Measurements from ENCODE around the gene ABCA1.
"Not testable (repeated sequence)": the region's sequence is repeated elsewhere in the genome, so short reads cannot be mapped to it uniquely, and the experiment has no call there.

Gene ABCA1, protein sequence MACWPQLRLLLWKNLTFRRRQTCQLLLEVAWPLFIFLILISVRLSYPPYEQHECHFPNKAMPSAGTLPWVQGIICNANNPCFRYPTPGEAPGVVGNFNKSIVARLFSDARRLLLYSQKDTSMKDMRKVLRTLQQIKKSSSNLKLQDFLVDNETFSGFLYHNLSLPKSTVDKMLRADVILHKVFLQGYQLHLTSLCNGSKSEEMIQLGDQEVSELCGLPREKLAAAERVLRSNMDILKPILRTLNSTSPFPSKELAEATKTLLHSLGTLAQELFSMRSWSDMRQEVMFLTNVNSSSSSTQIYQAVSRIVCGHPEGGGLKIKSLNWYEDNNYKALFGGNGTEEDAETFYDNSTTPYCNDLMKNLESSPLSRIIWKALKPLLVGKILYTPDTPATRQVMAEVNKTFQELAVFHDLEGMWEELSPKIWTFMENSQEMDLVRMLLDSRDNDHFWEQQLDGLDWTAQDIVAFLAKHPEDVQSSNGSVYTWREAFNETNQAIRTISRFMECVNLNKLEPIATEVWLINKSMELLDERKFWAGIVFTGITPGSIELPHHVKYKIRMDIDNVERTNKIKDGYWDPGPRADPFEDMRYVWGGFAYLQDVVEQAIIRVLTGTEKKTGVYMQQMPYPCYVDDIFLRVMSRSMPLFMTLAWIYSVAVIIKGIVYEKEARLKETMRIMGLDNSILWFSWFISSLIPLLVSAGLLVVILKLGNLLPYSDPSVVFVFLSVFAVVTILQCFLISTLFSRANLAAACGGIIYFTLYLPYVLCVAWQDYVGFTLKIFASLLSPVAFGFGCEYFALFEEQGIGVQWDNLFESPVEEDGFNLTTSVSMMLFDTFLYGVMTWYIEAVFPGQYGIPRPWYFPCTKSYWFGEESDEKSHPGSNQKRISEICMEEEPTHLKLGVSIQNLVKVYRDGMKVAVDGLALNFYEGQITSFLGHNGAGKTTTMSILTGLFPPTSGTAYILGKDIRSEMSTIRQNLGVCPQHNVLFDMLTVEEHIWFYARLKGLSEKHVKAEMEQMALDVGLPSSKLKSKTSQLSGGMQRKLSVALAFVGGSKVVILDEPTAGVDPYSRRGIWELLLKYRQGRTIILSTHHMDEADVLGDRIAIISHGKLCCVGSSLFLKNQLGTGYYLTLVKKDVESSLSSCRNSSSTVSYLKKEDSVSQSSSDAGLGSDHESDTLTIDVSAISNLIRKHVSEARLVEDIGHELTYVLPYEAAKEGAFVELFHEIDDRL (N-terminal part only)

DNA sequence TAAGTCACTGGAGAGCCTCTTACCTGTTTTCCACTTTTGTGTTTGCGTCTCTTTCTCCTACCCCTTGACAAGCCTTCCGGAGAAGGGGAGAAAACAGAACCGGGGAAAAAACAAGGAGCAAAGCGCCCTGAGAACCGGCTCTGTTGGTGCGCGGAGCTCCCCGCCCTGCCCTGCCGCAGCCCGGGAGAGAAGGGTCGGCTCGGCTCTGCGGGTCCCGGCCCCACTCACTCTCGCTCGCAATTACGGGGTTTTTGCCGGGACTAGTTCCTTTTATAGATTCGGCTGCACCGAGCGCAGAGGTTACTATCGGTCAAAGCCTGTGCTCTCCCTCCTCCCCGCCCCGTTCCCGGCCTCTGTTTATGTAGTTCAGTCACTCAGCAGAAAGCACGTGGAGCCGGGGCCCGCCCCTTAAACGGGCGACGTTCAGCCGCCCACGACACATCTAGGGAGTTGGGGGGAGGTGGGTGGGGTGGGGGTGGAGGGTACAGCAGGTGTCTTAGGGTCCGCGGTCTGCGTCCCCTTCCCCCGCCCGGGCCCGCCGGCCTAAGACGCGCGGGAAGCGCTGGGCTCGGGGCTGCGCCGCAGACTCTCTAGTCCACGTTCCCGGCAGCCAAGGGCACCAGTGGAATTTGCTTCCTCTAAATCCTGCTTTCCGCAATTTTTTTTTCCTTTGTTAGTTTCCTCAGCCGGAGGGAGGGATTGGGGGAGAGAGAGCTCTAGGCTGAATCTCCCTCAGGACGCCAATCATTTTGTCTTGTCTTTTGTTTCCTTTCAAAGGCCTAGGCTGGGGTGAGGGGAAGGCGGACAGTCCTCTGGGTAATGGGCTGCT, at the start of gene ABCA1:
TSS of gene ABCA1 (minus strand) at position 244 of the 829 bp plus-strand sequence. CDS start 24,476 bp downstream, outside the sequence.
- peak; percentile 94 for DNase-seq

DNA sequence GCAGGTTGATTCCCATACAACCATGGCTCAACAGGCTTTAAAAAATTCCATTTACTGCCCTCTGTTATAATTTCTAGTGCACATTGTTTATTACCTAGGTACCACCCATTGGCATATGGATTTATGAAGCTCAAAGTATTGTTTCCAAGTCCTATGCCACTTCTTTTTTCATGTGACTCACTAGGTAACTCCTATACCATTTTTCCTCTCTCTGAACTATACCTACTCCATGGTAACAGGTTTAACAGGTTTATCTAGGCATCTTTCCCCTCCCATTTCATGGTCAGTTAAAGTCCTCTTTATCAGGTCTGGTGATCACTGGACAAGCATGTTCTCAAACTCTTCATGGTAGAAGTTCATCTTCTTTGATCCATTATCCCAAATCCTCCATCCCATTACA, 49.6 kb upstream of the ABCA1 start:
- no peak for DNase-seq

DNA sequence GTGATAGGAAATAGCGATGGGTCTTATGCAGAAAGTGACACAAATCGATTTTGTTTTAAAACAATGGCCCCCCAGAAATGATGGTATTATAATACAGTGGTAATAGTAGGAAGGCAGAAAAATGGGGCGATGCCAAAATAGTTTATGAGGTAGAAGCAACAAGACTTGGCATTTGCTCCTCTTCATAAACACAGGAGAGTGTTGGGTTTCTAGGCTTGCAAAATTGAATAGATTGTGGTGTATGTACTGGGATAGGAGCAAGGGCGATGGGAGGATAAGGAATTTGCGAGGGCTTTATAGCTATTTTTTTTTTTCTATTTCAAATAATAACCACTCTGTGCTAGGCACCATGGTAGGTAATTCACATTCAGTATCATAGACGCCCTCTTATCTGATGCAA, 49.2 kb upstream of the ABCA1 start:
- DNase-seq, result no peak

DNA sequence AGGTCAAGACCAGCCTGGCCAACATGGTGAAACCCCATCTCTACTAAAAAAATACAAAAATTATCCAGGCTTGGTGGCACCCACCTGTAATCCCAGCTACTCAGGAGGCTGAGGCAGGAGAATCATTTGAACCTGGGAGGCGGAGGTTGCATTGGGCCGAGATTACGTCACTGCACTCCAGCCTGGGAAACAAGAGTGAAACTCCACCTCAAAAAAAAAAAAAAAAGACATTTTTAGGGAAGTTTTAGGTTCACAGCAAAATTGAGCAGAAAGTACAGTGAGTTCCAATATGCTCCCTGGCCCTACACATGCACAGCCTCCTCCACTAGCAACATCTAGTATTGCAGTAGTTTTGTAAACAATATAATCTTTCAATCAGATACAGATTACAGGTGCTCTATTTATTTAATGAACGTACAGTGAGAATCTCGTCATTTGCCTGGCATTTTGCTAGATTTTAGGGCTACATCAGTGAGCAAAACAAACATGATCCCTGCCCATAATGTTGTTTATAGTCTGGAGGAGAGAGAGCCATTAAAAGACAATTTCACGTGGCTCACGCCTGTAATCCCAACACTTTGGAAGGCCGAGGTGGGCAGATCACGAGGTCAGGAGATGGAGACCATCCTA, 48.1 kb upstream of the ABCA1 start:
- not testable (repeated sequence) for DNase-seq

DNA sequence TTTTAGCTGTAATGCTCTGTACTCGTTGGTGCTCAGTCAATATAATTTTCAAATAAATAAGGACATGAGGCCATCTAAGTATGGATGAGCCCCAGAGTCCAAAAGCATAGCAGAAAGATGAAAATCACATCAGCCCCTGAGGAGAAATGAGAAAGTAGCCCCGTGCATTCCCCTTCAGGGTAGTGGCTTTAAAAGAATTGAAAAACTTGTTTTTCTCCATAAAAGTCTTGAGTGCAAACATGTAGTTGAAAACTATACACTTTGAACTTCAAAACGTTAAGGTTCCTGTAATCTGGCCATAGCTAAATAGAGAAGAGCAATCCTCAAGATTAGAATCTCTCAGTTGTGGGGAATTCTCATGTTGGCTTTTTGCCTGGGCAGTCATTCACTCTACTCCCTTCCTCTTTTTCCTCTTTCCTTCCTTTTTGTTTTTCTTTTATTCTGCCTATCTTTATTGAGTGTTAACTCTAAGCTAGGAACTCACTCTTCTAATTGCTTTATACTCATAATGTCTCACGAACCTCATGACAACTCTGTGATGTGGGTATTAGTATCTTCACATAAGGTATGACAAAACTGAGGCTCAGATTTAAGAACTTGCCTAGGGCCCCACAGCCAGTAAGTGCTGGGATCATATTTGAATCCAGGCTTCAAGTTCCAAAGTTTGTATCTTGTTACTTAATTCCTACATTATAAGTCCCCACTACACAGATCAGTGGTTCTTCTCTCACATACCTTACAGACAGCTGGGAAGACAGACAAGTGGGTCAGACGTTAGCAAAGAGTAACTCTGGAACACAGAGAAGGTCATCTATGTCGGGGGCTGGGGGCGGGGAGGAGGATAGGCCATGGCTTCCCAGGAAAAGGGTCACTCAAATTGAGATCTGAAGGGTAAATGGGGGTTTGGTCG, 46.4 kb upstream of the ABCA1 start:
- no peak for DNase-seq

DNA sequence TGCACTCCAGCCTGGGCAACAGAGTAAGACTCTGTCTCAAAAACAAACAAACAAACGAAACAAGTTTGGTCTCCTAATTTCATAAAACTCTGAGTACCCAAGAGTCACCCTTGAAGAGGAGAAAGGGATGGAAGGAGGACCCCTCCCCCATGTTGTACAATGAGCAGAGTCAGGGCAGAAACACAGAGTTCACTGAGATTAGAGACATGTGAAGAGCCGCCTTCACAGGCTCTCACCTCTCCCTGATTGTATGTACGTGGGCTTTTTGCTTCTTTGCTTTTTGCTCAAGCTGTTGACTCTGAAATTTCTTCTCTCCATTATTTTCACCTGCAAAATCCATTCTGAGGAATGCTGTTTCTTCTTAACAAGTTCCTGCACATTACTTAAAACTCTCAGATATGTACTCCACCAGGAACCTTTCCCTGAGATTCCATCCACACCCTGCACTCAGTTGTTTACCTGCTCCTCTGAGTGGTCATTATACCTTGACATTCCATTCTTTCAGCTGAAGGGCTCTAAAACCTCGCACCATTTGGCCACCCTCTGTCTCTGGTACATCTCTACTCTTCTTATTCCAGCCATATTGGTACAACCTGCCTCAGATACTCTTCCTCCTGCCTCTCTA, 44.4 kb upstream of the ABCA1 start:
- DNase-seq, result no peak

DNA sequence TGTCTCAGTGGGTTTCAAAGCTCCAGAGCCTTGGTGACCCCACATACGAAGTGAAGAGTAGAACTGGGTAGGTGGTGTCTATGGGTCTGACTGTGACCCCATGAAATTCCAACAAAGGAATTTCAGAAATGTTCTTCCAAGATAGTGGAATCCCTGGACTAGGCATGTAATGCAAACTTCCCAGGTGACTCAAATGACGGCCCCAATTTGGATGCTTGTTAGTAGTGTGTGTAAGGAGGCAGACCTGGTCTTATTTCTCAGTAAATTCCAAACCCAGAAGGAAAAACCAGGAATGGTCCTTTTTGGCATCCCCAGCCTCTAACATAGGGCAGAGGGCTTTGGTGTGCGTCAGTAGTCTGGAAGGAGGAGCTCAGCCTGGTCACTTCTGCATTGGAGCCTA, 43.6 kb upstream of the ABCA1 start:
- DNase-seq, result no peak

DNA sequence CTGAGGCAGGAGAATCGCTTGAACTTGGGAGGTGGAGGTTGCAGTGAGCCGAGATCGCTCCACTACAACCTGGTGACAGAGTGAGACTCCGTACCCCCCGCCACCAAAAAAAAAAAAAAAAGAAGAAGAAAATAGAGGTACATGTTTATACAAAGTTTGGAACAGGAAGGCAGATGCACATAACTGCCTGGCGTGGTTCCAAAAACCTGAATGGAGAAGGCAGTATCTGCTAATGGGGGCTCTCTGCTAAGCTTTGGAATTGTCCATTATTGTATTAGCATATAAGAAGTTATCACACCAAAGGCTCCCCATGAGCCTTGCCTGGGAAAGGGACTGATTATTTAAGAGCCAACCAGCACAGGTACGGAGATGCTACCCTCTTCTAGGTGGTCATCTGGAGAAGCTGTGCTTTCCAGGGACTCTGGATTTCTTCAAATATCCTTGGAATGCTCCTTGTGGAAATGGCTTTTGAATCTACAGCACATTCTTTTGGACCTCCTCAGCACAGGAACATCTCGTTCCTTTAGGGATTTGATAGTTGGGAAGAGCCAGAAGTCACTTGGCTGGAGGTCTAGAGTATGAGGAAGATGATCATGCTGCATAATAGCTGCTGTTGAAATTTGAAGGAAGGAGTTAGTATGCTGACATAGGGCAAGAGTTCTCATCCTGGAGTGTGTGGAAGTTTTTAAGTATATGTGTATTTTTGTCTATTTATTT, 42.5 kb upstream of the ABCA1 start:
- no peak for DNase-seq

DNA sequence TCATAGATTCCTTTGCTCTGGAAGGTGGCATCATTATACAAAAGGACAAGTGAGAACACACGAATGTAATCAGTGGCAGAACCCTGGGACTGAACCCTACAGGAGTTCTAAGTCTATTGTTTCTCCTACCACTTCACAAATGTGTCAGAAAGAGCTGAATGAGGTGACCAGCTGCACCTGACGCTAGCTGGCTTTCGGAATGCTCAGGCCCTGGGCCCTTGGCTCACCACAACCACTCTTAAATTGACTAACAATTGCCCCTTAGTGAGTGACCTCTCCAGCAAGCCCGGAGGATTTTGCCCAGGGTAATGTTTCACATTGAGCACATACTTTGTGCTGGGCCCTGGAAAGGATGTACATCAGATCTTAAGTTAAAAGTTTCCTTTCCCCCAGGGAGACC, 41.2 kb upstream of the ABCA1 start:
- no peak for DNase-seq

DNA sequence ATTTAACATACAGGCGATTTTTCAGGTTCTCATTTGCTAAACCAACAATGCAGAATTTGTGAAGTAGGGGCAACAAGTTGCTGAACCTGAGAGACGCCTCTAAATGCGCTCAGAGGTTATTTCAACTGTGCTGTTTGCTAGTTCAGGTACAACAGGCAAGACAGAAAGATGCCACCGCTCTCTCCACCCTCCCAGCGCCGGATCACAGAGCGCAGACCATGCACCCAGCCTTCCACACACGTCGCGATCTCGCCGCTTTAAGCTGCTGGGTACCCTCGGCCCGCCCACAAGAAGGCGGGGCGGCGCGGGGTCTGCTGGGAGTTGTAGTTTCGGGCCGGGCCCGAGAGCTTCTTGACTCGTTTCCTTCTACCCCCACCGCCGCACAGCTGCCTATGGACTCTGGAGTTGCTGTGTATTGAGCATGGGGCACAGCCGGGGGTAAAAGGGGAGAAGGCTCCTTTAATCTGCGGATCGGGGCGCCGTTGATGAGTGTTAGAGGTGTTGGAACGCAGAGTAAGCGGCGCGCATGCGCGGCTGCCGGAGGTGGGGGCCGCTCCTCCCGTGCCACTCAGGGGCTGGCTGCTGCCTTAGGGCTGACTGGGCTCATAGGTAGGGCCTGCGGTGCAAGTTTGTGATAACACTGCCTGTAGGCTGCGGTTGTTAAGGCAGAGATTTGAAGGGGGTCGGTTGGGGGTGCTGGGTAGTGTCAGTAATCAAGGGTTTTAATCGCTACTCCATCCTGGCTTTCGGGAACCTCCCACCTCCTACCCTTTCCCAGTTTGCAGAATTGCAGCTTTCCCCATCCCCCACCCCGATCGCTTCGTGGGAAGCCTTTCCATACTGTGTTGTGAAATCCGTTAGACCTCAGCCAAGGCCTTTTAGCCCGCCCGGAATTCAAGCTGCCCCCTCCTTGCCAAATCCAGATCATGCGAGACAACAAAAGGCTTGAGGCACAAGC, 40.3 kb upstream of the ABCA1 start:
- peak; percentile 94 for DNase-seq

DNA sequence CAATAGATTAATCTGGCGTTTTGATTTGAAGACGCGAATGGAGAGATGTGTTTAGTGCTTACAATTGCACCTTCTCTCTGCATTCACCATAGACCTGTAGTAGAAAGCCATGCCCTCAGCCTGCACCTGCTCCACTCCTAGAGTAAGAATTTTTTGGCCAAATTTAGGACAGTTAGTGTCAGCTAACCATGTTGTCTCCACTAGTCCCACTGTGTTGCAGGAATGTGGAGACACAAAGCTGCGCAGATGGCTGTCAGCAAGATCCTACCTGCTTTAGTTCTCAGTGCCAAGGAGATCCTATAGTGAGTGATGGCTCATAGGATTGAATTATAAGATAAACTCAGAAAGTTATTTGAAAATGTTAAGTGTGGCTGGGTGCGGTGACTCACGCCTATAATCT, 35.1 kb upstream of the ABCA1 start:
- DNase-seq, result no peak

DNA sequence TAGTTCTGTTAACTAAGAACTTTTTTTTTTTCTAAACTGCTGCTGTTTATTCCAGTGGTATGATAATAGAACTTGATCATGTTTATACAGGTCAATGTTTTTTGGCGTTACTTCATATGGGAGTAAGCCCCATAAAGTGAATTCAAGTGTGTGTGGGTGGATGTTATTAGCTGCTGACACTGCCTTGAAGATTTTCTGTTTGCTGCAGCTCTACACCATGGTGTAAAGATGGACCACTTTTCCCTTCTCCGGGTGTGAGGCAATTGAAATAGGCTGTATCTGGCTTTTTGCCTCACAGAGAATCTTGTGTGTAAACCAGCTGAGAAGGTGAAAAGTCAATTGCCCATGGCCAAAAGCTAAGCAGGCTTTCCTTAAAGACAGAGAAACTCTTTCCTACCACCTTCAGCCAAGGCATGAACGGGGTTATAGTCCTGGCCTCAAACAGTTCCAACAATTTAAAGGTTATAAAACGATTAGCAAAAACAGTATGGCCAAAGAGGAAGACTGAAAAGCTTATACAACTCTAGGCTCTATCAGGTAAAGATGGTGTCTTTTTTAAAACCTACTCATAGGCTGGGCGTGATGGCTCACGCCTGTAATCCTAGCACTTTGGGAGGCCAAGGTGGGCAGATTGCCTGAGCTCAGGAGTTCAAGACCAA, 33.9 kb upstream of the ABCA1 start:
- DNase-seq, result no peak

DNA sequence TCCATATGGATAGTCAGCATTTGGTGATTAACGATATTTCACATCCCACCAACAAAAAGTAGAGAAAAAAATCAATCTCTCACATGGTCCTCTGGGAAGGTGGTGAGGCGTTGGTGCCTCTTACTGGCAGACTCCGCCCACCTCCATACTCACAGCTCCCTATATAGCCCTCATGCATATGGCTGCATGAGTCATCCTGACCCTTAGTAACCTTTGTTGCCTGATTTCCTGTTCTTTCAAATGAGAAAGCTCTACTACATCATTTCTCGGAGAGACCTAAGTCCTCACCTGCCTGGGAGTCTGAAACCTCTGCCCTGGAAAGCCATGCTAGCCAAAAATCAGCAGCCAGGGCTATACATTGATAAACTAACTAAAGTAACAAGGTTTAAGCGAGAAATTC, 33.3 kb upstream of the ABCA1 start:
- no peak for DNase-seq

DNA sequence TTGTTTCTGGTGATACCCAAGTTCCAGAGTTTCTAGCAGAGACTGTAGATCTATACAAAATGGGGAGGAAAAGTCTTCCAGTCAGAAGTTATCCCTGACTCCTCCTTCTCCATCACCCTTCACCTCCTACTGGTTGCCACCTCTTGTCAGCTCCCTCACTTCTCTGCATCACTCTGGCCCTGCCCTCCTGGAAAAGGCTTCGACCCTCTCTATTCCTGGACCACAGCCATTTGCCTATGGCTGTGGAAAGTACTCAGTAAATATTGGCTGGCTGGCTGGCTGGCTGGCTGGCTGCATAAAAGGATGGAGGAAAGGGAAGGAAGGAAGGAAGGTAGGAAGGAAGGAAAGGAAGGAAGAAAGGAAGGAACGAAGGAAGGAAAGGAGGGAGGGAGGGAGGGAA, 32.7 kb upstream of the ABCA1 start:
- no peak for DNase-seq

DNA sequence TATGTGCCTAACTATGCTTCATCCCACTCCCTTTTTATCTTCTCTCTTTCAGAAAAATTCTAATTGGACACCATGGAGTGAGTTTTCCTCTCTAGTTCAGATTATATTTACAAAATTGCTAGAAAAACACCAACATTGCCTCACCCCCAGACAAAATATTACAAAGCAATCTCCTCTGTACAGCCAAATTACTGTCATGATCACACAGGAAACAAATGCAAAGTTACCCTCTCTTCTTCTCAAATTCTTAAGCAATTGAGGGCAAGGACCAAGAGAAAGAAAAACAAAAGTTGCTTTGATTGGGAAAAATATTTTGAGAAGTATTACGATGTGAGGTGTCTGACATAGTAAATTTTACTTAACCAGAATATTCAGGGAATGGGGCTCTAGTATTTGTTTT, 30.8 kb upstream of the ABCA1 start:
- DNase-seq, result no peak

DNA sequence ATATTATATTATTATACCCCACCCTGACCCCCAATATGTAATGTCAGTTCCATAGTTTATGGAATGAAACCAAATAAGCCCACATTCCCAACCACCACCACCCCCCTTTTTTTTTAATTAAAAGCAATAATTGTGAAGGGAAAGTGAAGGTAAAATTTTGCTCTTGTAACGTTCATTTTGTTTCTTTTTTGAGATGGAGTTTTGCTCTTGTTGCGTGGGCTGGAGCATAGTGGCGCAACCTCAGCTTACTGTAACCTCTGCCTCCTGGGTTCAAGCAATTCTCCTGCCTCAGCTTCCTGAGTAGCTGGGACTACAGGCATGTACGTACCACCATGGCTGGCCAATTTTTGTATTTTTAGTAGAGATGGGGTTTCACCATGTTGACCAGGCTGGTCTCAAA, 30.1 kb upstream of the ABCA1 start:
- DNase-seq, result not testable (repeated sequence)

DNA sequence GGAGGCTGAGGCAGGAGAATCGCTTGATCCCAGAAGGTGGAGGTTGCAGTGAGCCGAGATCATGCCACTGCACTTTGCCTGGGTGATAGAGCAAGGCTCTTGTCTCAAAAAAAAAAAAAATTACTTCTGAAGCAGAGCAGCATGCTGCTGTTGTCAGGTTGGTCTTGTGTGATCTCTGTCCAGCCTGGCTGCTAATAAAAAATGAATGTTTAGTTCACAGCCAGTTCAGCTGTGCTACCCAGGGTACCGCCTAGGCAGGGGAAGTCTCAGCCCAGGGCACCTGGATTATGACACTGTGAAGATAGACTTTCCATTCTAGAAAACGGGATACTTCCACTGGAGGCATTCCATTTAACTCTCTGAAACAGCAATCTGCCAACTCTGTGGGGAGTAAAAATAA, 23.5 kb upstream of the ABCA1 start:
- DNase-seq, result no peak

DNA sequence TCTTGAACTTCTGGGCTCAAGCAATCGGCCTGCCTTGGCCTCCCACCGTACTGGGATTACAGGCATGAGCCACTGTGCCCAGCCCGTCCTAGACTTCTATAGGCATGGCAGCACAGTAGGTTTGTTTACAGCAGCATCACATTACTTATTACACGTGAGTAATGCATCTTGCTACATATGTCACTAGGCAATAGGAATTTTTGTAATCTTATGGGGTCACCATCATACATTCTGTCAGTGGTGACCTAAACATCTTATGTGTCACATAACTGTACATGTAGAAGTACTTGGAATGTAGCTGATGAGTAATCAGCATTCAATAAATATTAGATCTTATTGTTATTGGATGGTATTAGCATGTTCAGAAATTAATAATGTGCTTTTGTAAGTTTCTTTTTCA, 22.9 kb upstream of the ABCA1 start:
- DNase-seq, result no peak
